Transverse colon (tissue), 4 donors: ENCODE results near the gene FGD5. TPM values are rescaled to one million over a fixed set of nuclear protein-coding genes. Genes with fewer than 3 reads are reported as not detected.

Source experiments
- DNase-seq: peaks from one replicate; pipeline ENCODE4 v3.0.0-alpha.2; 2019
- H3K27ac ChIP-seq, 4 donors: fragments of 200-600 bp; sonication (generic); 2 replicates each; pipeline ENCODE4 v1.5.1; 2016 to 2018; ENCODE audit warnings: inconsistent platforms in 4 of 4
- H3K27me3 ChIP-seq: fragments of 200-600 bp; sonication (generic); 2 replicates; pipeline ENCODE4 v1.5.1; 2017; ENCODE audit warnings: inconsistent platforms
- H3K36me3 ChIP-seq, 4 donors: fragments of 200-600 bp; sonication (generic); 2 replicates each; pipeline ENCODE4 v1.5.1; 2017 to 2019; ENCODE audit warnings: inconsistent platforms in 4 of 4
- H3K4me1 ChIP-seq, 4 donors: fragments of 200-600 bp; sonication (generic); 2 replicates each; pipeline ENCODE4 v1.5.1; 2017 to 2020; ENCODE audit warnings: inconsistent platforms in 4 of 4
- H3K4me3 ChIP-seq, 4 donors: fragments of 200-600 bp; sonication (generic); 1 replicate in 1 of 4; 2 replicates in 3 of 4; pipeline versions ENCODE4 v1.5.1 to v1.6.1; 2017 to 2019; ENCODE audit warnings: inconsistent platforms in 4 of 4
- H3K9me3 ChIP-seq, 2 donors: fragments of 200-600 bp; sonication (generic); 2 replicates each; pipeline ENCODE4 v1.5.1; 2017 to 2019; ENCODE audit warnings: inconsistent platforms in 2 of 2
- EP300 ChIP-seq: sonication (generic); formaldehyde crosslinking; IDR thresholded peaks from one replicate; pipeline ENCODE4 v1.6.1; 2017; ENCODE audit warnings: antibody characterized with exemption, low read depth
- POLR2A ChIP-seq: fragments of 450-650 bp; IDR thresholded peaks from one replicate; pipeline ENCODE4 v1.6.1; 2016; ENCODE audit warnings: antibody characterized with exemption, mild to moderate bottlenecking, moderate library complexity
- POLR2AphosphoS5 ChIP-seq, 3 donors: sonication (generic); formaldehyde crosslinking; IDR thresholded peaks; one replicate each; pipeline ENCODE4 v1.6.1; 2016; ENCODE audit warnings: antibody characterized with exemption in 3 of 3
- WGBS, 2 donors: methylation state at CpG; one replicate each; pipeline ENCODE4 v1.1.5; 2018; ENCODE audit warnings: low coverage in 1 of 2; 5-methylcytosine and 5-hydroxymethylcytosine counted together
- in situ Hi-C, 4 donors: fragments of 200-750 bp; cut with MboI; loops; one replicate each; pipeline versions ENCODE4 v1.15.0 to v1.15.1; 2017; ENCODE audit warnings: low sequenced_read_pairs in 3 of 4, low pct_ligation_motif_present in 1 of 4, low pct_unique_long_range_greater_than_20kb in 1 of 4
- intact Hi-C: fragments of 100-400 bp; cut with DNase I; formaldehyde crosslinking; loops from one replicate; pipeline ENCODE4 v1.15.1; 2023; ENCODE audit warnings: low total_unique reads
- total RNA-seq, 4 donors: library from RNA; depleted of rRNA; stranded (reverse); fragments of >200 nt; gene quantifications; one replicate each; pipeline ENCODE4 v1.1.0, GENCODE V29; 2016
- TF ChIP-seq, protein P1 (sequence below), 5 experiments: fragments of 200-600 bp in 3 of 5; fragments of 450-650 bp in 2 of 5; sonication (generic) in 3 of 5; IDR thresholded peaks; 1 replicate in 2 of 5; 2 replicates in 3 of 5; pipeline ENCODE4 v1.5.1; 2016 to 2017; ENCODE audit warnings: antibody characterized with exemption in 5 of 5, inconsistent platforms in 3 of 5, mild to moderate bottlenecking in 2 of 5, moderate library complexity in 1 of 5

The FGD5 gene
- total RNA-seq, 4 donors from 2014 or later = 5.6 to 15.9 (median 10.2) TPM

DNA sequence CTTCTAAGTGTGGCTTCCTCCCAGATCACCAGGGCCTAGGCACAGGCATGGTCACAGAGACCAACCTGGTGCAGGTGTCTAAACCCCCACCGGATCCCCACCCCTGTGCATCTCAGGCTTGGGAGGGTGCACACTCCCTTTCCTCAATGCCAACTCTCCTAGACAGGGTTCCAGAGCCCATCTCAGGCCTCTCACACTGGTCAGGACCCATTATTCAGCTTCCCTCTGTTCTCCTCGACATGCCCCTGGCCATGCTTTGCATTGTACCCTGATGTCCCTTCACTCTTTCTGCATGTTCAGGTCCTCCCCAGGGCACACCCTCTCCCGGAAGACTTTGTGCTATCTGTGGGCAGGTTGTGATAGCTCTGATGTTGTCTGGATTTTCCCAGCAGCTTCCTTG, 23.5 kb downstream of the FGD5 start:
- H3K27ac ChIP-seq = no peak overlapping the region
- no peaks in the 10 kb centered on the region for H3K9me3 ChIP-seq
- in situ Hi-C loops (no loop called here), intact Hi-C loops (no loop called here)
- no peak for DNase-seq
- no peaks in the 10 kb centered on the region for H3K27me3 ChIP-seq
- TF ChIP-seq POLR2AphosphoS5 (IDR thresholded peaks at IDR 0.05) = no peak
- no peak for TF ChIP-seq POLR2A
- TF ChIP-seq, protein P1, sequence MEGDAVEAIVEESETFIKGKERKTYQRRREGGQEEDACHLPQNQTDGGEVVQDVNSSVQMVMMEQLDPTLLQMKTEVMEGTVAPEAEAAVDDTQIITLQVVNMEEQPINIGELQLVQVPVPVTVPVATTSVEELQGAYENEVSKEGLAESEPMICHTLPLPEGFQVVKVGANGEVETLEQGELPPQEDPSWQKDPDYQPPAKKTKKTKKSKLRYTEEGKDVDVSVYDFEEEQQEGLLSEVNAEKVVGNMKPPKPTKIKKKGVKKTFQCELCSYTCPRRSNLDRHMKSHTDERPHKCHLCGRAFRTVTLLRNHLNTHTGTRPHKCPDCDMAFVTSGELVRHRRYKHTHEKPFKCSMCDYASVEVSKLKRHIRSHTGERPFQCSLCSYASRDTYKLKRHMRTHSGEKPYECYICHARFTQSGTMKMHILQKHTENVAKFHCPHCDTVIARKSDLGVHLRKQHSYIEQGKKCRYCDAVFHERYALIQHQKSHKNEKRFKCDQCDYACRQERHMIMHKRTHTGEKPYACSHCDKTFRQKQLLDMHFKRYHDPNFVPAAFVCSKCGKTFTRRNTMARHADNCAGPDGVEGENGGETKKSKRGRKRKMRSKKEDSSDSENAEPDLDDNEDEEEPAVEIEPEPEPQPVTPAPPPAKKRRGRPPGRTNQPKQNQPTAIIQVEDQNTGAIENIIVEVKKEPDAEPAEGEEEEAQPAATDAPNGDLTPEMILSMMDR (IDR thresholded peaks at IDR 0.05) = no peak
- no peak for TF ChIP-seq EP300
- no peak overlapping the region for H3K4me3 ChIP-seq
- WGBS, 2 donors = 38 to 77% methylated on average over 1 to 3 of the region's 3 CpGs
- H3K4me1 ChIP-seq = peaks cover 0 to 28% (median 3%) of the 10 kb centered on the region in 4 donors
- no peaks in the 10 kb centered on the region for H3K36me3 ChIP-seq

DNA sequence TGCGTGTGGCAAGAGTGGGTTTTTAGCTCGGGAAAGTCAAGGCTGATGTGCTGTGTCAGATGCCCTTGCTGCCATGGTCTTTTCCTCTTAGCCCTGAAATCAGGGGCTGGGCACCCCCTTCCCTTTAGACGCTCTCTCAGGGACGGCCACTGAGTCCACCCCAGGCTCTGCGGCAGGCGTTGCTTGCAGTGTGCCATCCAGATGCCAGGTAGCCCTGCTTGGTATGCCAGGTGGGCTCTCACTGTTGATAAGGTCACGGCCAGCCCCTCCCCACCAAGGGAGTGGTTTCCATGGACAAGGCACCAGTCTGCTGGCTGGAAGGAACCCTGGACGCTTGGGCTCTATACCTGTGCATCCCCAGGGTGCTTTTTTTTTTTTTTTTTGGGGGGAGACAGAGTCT, 24.6 kb downstream of the FGD5 start:
- H3K9me3 ChIP-seq = no peaks in the 10 kb centered on the region
- intact Hi-C loops = no loop called here
- H3K4me3 ChIP-seq = no peak overlapping the region
- no peak overlapping the region for H3K27ac ChIP-seq
- H3K36me3 ChIP-seq = no peaks in the 10 kb centered on the region
- no peak for DNase-seq
- WGBS, 2 donors = 96% methylated on average over 8 of the region's 8 CpGs; no CpG with 5 or more reads in 1 of the 2 donors
- H3K27me3 ChIP-seq = no peaks in the 10 kb centered on the region
- in situ Hi-C loops = no loop called here
- peaks cover 7 to 29% (median 11%) of the 10 kb centered on the region in 4 donors for H3K4me1 ChIP-seq
- no peak for TF ChIP-seq POLR2A
- no peak for TF ChIP-seq POLR2AphosphoS5 (IDR thresholded peaks at IDR 0.05)
- TF ChIP-seq, protein P1 (IDR thresholded peaks at IDR 0.05) = no peak
- no peak for TF ChIP-seq EP300

DNA sequence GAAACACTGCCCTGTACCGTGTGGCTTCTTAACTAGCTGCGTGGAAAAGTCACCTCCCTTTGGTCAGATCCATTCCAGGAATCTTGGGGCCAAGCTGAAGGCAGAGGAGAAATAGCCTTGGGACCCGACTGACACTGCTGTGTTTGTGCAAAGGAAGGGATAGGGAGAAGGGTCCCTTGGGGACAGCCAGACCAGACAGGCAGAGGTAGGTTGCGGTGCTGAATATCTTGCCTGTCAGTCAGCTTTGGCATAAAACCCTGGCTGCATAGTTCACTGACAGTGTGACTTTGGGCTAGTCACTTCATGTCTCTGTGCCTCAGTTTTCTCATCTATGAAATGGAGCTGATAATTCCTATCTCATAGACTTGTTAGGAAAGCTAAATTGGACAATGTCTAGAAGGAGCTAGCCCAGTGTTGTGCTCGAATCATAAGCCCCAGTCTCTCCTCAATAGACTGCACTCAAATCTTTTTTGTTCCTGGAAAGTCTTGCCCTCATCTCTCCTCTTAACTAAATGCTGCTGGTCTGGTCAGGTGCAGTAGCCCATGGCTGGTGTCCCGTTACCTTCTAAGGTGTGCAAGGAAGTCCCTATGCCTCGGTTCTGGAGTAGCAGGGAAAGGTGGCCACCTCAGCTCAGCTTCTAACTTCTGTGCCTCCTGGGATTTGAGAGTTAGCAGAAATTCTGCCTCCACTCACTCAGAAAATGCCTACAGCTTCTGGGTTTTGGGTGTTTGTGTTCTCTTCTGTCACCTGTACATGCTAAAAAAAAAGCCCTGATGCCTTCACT, 25.8 kb downstream of the FGD5 start:
- Histone ChIP-seq H3K4me3 (no peak overlapping the region), H3K4me1 (peaks cover 7 to 29% (median 12%) of the 10 kb centered on the region in 4 donors), H3K9me3 (no peaks in the 10 kb centered on the region), H3K27me3 (no peaks in the 10 kb centered on the region), H3K36me3 (no peaks in the 10 kb centered on the region), H3K27ac (no peak overlapping the region)
- WGBS, 2 donors = 65% methylated on average over 7 of the region's 7 CpGs; no CpG with 5 or more reads in 1 of the 2 donors
- in situ Hi-C loops (no loop called here), intact Hi-C loops (no loop called here)
- TF ChIP-seq EP300 (no peak), POLR2A (no peak), POLR2AphosphoS5 (IDR thresholded peaks at IDR 0.05) (no peak)
- TF ChIP-seq, protein P1 (IDR thresholded peaks at IDR 0.05) = no peak
- no peak for DNase-seq

DNA sequence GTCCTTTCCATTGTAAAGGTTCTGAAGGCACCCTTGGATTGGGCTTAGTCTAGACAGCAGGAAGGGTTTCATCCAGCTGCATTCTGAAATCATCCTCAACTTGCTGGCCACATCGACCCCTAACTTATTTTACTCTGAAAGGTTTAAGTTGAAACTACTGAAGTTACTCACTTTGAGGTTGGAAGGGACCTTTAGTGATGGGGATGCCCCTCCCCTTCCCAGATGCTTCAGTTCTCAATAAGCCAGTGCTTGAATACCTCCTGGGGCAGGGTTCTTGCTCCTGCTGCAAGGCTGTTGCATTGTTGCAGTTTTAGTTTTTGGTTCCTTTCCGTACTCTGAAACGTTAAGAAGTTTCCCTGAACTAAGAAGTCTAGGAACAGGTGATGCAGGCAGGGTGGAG, 26.4 kb downstream of the FGD5 start:
- Histone ChIP-seq H3K4me1 (peaks cover 7 to 29% (median 12%) of the 10 kb centered on the region in 4 donors), H3K36me3 (no peaks in the 10 kb centered on the region), H3K4me3 (no peak overlapping the region), H3K9me3 (no peaks in the 10 kb centered on the region), H3K27ac (no peak overlapping the region), H3K27me3 (no peaks in the 10 kb centered on the region)
- intact Hi-C loops (no loop called here), in situ Hi-C loops (no loop called here)
- 52% methylated on average over 3 of the region's 3 CpGs; no CpG with 5 or more reads in 1 of the 2 donors for WGBS, 2 donors
- DNase-seq = no peak
- no peak for TF ChIP-seq EP300
- no peak for TF ChIP-seq POLR2A
- TF ChIP-seq POLR2AphosphoS5 (IDR thresholded peaks at IDR 0.05) = no peak
- TF ChIP-seq, protein P1 (IDR thresholded peaks at IDR 0.05) = no peak
